RKO (cell line): ENCODE data around the gene RNASE12.
"Not testable (repeated sequence)": the region's sequence is repeated elsewhere in the genome, so short reads cannot be mapped to it uniquely, and the experiment has no call there.

Source experiments
- DNase-seq: peaks from one replicate; pipeline ENCODE4 v3.0.0-alpha.2; 2016; ENCODE audit warnings: low spot score

The RNASE12 gene

GRCh38 chr14:20614038-20614840 lies 23.1 kb upstream of the RNASE12 start:
- peak; percentile 89 for DNase-seq

GRCh38 chr14:20613094-20614037 lies 22.2 kb upstream of the RNASE12 start:
- peak; percentile 98 for DNase-seq

GRCh38 chr14:20612403-20612802 lies 21.2 kb upstream of the RNASE12 start:
- no peak for DNase-seq

DNA sequence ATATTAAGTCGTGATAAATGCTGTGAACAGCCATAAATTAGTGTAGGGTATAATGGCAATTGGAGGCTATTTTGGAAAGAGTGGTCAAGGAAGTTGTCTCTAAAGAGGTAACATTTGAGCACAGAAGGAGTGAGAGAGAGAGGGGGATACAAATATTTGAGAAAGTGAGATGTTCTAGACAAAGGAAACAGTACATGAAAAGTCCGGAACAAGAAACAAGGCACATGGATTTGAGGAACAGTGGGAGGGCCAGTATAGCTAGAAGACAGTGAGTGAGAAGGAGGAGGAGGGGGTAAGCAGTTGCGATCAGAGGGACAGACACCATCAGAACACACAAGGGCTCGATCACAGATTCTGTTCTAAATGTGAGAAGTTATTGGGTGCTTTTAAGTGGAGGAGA lies 20.1 kb upstream of the RNASE12 start:
- no peak for DNase-seq

DNA sequence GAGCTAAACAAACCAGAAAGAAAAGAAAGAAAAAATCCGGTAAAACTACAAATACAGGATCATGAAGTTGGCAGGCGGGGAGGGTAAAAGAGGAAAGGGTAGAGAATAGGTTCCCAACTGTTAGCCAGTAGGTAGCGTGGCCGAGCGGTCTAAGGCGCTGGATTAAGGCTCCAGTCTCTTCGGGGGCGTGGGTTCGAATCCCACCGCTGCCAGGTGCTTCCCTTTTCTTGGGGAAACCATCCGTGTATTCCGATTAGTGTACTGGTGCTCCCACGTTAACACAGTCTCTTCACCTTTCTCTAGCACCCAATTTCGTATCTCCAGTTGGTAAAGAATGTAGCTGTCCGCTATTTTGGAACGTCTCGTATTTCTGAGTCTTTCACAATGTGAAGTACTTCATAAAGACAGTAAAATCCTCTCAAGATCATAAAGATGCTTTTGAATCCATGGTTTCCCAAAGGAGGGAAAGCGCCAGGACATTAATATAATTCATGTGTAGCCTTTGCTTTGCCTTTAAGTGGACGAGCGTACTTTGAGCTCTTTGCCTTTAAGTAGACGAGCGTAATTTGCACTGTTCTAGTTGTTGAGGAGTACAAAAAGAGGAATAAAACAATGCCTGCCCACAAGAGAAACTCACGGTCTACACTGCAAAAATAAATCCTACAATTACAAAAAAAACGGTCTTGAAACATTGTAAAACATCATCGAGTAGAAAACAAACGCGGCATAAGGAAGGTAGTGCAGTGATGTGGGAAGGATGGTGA lies 19.0 kb upstream of the RNASE12 start:
- DNase-seq = peak; percentile 81

DNA sequence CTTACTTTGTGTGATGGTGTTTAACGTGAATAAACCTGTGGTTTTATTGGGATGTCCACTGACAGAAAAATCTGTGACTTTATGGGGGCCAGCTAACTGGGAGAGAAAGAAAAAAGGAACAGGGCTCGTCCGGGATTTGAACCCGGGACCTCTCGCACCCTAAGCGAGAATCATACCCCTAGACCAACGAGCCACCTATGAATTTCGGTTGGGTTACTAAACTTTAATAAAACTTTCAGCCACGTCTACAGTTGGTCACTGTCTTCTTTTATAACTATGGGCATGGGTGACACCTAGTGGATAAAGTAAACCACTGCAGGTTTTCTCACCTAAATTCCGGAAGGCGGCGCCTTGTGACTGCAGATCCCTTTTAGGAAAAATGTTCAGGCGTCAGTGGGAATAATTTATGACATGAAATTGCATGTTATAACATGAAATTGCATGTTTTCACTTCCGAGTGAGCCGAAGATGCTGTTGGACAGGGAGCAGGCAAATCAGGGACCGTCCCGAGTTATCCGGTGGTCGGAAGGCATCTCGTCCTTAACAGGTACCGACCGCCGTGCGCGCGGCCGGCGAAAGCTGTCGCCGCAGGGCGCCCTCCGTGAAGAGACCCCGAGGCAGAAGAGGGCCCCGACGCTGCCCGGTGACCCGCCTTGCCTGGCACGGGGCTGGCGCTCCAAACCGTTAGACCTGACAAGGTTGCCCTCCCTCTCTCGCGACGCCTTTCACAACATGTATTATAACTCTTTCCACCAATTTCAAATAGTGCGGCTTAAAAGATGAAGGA lies 18.2 kb upstream of the RNASE12 start:
- DNase-seq = peak; percentile 95

DNA sequence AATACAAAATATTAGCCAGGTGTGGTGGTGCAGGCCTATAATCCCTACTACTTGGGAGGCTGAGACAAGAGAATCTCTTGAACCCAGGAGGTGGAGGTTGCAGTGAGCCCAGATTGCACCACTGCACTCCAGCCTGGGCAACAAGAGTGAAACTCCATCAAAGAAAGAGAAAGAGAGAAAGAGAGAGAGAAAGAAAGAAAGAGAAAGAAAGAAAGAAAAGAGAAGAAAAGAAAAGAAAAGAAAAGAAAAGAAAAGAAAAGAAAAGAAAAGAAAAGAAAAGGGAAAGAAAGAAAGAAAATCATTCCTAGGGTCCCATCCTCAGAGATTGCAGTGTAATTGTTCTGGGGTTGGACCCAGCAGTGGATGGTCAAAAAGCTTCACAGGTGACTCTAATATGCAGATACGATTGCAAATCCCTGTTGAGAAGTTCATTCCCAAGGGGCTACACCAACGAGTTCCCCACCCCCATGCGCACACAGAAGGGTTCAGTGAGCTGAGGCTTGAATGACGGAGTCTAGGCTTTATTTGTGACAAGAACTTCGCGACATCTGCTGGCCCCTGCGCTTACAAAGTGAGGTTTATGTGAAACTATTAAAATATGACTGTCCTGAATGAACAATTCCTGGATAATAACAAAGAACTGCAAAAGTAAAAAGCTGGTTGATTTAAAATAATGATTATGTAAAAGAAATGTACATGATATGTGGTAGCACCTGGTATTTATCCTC lies 17.4 kb upstream of the RNASE12 start:
- no peak for DNase-seq

DNA sequence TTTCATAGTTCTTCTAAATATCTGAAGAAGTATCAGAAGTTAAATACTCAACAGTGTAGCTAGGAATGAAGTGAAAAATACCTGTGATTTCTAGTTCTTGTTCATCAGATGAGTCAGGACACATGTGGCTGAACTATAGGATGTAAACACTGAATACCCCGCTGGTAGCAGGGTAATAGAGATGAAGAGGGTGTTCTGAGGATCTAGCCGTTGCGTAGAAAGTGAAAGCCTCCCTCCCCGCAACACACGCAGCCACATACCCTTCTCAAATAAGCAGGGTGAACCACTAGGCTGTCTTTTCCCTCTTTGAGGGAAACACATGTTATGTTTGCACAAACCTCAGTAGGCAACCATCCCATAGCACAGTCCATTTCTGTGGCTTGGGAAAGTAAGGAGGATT lies 16.4 kb upstream of the RNASE12 start:
- DNase-seq = no peak

- DNase-seq = no peak
Observed at GRCh38 chr14:20606902-20607242, 15.7 kb upstream of the RNASE12 start.

DNA sequence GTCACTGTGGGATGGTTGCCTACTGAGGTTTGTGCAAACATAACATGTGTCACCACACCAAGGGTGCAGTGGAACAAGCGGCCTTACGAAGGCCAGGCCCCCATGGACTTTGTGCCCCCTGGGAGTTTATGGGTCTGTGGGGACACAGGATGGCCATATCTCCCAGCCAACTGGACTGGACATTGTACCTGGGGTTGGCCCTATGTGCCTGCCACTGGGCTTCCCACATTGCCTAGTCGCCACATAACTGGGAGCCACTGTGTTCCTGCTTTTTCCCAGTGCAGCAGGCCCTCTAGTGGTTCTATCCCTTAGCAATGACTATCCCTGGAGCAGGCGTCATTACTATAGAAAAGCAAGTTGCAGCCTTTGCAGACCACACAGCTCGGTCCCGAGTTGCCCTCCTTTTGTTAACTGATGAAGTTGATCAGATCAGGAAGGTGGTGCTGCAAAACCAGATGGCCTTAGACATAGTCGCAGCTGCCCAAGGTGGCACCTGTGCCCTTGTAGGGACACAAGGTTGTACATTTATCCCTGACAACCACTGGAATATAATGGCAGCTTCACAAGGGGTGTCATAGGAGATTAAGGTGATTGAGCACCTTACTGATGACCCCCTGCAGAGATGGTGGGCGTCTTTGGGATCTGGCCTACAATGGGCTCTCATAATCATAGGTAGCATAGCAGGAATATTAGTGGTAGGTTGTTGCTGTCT lies 15.2 kb upstream of the RNASE12 start:
- DNase-seq = peak; percentile 51

GRCh38 chr14:20603813-20604690 lies 12.9 kb upstream of the RNASE12 start:
- no peak for DNase-seq

DNA sequence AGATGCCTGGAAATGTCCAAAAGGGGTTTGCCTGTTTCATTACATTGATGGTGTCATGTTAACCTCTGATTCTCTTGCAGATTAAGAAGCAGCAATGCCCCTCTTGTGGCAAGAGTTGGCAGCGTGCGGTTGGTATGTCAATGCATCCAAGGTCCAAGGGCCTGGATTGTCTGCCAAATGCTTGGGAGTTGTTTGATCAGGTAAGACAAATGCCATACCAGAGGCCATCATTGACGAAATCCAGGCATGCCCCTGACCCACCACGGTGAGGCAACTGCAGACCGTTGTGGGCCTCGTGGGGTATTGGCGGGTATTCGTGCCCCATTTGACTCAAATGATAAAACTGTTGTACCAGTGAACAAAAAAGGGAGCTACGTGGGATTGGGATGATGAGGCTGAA lies 11.4 kb upstream of the RNASE12 start:
- DNase-seq = no peak

DNA sequence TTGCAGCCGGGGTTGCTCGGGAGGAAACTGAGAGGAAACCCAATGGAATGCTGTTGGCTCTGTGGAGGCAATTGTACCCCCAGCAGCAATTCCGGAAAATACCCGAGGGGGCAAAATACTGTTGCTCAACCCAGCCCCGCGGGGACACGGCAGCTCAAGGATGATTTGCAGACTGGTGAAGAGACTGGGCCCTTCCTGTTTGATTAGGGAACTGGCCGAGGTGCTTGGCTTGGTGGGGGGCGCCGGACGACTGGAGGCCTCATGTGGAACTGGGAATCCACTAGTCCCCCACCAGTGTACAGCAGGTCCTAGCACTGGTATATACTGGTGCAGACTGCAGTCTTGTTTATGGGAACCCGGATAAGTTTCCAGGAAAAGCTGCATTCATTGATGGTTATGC lies 10.3 kb upstream of the RNASE12 start:
- no peak for DNase-seq

DNA sequence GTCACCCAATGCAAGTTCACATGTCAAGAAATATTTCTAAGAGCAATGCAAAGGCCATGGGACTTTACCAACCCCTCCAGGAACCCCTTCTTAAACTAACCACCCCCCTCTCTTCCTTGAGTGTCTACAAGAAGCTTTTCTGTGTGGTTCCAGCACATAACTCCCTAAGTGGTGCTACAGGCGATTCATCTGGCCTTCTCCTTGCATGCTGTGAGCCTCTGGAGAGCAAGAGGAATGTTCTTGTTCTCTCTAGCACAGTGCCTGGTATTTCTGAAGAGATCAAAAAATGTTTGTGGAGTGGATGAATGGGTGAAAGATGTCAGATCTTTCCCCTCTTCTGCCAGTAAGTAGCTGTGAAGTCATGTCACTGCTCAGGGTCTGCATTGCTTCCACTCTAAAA lies 5.9 kb upstream of the RNASE12 start:
- DNase-seq = no peak

GRCh38 chr14:20595726-20596125 lies 4.5 kb upstream of the RNASE12 start:
- DNase-seq = not testable (repeated sequence)

DNA sequence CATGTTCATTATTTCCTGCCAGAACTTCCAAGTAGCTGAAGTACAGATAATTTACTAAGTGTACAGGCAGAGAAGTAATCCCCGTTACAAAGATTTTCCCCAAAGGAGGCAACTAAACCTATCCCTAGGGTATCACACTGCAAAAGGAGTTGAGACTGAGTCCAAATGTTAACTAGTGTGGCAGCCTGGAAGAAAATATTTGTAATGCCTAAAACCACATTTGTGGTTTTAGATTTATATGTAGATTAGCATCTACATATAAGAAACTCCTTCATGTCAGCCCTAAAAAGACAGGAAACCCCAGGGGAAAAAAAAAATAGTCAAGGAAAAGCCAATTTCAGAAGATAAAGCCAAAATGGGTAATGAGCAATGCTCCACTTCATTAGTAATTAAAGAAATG lies 1.4 kb upstream of the RNASE12 start:
- no peak for DNase-seq

DNA sequence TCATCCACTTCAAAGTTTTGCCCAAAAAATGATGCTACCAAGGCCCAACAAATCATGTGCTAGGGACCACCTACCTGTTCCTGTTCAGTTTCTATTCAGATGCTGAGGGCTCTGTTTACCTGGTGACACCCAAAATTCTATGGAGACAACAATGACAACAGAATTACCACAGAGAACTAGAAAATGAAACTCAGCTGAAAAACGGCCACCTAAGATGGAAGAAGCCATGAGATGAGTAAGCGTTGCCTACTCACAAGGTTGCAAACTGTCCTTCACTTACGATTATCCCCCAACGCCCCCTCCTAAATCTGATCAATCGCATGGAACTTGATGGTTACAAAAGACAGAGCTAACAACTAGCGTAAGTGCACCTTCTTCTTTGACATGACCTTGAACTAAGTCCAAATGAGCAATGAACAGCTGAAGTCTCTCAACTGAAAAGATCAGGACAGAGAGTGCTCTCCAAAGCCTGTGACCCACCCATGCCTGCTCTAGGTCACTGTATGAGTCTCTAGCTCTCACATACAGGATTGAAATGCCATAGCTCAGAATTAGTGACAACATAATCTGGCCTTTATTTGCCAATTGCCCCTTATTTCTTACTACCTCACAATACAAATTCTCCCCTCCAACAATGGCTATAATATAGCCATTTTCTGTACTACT lies 3.6 kb downstream of the RNASE12 start, which contains the start of gene RNASE11:
TSS of gene RNASE11 (minus strand) at position 513 of the 666 bp plus-strand sequence.
- no peak for DNase-seq

GRCh38 chr14:20583908-20584307 lies 7.3 kb downstream of the RNASE12 start:
- DNase-seq = no peak

DNA sequence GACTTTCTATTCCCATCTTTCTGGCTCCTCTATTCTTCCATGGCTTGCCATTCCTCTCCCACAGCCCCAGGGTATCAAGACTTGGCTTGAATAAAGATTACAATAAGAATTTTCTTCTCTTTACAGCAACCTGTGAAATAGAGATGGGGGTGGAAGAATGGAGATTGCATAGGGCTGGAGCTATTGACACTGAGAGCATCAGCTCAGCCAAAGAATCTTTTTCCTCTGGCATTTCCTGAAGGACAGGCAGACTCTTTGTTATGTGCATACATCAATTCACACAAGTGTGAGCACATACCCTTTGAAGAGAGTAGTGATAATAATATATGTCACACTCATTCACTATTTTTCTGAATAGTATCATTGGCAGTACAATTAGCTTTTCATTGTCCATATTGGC lies 8.0 kb downstream of the RNASE12 start:
- no peak for DNase-seq
